Measurements from ENCODE around the gene NCKAP5. TPM values are rescaled to one million over a fixed set of nuclear protein-coding genes. Genes with fewer than 3 reads are reported as not detected.

NCKAP5 gene
- total and polyA plus RNA-seq, 7 donors, result 0.03 to 1.2 (median 0.22) TPM

- Histone ChIP-seq H3K4me1 (no peaks in the 10 kb centered on the region), H3K36me3 (ENCODE audit: insufficient read depth in 1 of 2, low read depth in 1 of 2) (no peaks in the 10 kb centered on the region), H3K27me3 (ENCODE audit: insufficient read depth in 3 of 3, low read length in 2 of 3) (no peaks in the 10 kb centered on the region), H3K4me3 (no peak overlapping the region), H3K9me3 (no peaks in the 10 kb centered on the region), H3K27ac (no peak overlapping the region)
- DNase-seq, result no peak
- WGBS, 3 donors, result 10 to 17% (median 15%) methylated on average over 4 of the region's 4 CpGs
- intact Hi-C loops (cut with DNase I), result no loop called here
- TF ChIP-seq CTCF (IDR thresholded peaks at IDR 0.05), result no peak
- no peak for ATAC-seq
Measured at GRCh38 chr2:133063775-133064174, 504.5 kb downstream of the NCKAP5 start.

GRCh38 chr2:133062931-133063665 is 505.2 kb downstream of the NCKAP5 start:
- H3K4me3 ChIP-seq, result no peak overlapping the region
- no peaks in the 10 kb centered on the region for H3K9me3 ChIP-seq
- H3K27ac ChIP-seq, result no peak overlapping the region
- DNase-seq (no peak), ATAC-seq (no peak)
- no peaks in the 10 kb centered on the region for H3K27me3 ChIP-seq (ENCODE audit: insufficient read depth in 3 of 3, low read length in 2 of 3)
- intact Hi-C loops (cut with DNase I), result no loop called here
- 92 to 95% (median 95%) methylated on average over 2 of the region's 2 CpGs for WGBS, 3 donors
- no peak for TF ChIP-seq CTCF (IDR thresholded peaks at IDR 0.05)
- H3K4me1 ChIP-seq, result no peaks in the 10 kb centered on the region
- no peaks in the 10 kb centered on the region for H3K36me3 ChIP-seq (ENCODE audit: insufficient read depth in 1 of 2, low read depth in 1 of 2)

DNA sequence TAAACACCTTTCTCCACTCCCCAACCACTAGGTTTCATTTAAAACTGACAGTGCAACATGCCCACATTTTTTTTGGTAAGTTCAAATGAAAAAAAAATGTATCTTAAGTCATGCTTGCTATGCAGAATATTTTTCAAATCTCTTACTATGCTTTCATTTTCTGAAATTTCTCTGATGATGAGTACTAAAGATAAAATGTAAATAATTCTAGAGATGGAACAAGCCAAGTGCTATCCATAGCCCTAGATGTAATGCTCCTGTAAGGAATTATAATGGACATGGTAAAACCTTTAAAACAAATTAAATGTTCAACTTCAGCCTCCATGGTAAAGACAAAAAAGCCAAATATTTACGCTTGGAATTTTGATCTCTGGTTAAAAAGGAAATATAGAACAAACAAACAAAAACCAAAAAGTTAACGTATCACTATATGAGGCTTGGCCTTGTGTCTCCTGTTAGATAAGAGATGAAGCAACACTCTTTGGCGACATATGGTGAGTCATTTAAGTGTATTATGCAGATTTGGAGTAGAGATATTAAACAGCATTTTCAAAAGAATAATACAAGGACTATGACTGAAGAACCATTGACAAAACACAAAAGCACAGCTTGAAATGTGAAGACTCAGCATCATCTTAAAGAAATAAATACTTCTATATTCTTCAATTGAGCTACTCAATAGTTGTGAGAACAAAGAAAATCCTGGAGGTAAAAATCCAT is 506.2 kb downstream of the NCKAP5 start:
- intact Hi-C loops (cut with DNase I), result no loop called here
- no peaks in the 10 kb centered on the region for H3K36me3 ChIP-seq (ENCODE audit: insufficient read depth in 1 of 2, low read depth in 1 of 2)
- H3K9me3 ChIP-seq, result no peaks in the 10 kb centered on the region
- no peaks in the 10 kb centered on the region for H3K4me1 ChIP-seq
- no peak for DNase-seq
- no peaks in the 10 kb centered on the region for H3K27me3 ChIP-seq (ENCODE audit: insufficient read depth in 3 of 3, low read length in 2 of 3)
- TF ChIP-seq CTCF (IDR thresholded peaks at IDR 0.05), result no peak
- 85 to 86% (median 85%) methylated on average over 3 of the region's 3 CpGs for WGBS, 3 donors
- no peak overlapping the region for H3K4me3 ChIP-seq
- H3K27ac ChIP-seq, result no peak overlapping the region
- ATAC-seq, result no peak

GRCh38 chr2:133054297-133054696 is 514.0 kb downstream of the NCKAP5 start:
- Histone ChIP-seq H3K9me3 (no peaks in the 10 kb centered on the region), H3K27ac (no peak overlapping the region), H3K36me3 (ENCODE audit: insufficient read depth in 1 of 2, low read depth in 1 of 2) (no peaks in the 10 kb centered on the region), H3K27me3 (ENCODE audit: insufficient read depth in 3 of 3, low read length in 2 of 3) (no peaks in the 10 kb centered on the region), H3K4me1 (no peaks in the 10 kb centered on the region), H3K4me3 (no peak overlapping the region)
- intact Hi-C loops (cut with DNase I), result no loop called here
- DNase-seq (no peak), ATAC-seq (no peak)
- WGBS, 3 donors, result 32 to 36% (median 33%) methylated on average over 3 of the region's 3 CpGs
- TF ChIP-seq CTCF (IDR thresholded peaks at IDR 0.05), result no peak
